Stimulated activated CD4-positive, alpha-beta T cell treated with anti-CD3 and anti-CD28 coated beads, Interleukin-4, amount 100 ng/mL, for 4 hours (primary cell): ENCODE results near the gene DAB1.

Source experiments
- DNase-seq, 2 experiments: peaks; one replicate each; pipeline ENCODE4 v3.0.0-alpha.2; 2020

Gene DAB1

DNA sequence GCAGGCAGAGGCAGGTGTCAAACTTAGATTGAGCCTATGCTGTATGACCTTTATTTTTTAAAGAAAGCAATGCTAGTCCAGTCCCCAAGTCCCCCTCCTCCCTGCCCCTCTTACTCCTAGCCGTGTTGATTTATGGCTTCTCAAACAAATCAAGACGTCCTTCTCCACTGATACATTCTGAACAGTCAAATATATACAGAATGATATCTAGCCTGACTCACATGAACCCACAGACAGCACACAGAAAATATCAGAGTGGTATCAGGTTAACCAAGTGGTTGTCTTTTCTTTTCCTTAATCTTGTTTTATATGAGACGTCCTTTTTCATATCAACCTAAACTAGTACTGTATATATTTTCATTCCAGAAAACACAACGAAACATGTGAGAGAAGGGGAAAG, 13.4 kb downstream of the DAB1 start:
- no peak for DNase-seq

DNA sequence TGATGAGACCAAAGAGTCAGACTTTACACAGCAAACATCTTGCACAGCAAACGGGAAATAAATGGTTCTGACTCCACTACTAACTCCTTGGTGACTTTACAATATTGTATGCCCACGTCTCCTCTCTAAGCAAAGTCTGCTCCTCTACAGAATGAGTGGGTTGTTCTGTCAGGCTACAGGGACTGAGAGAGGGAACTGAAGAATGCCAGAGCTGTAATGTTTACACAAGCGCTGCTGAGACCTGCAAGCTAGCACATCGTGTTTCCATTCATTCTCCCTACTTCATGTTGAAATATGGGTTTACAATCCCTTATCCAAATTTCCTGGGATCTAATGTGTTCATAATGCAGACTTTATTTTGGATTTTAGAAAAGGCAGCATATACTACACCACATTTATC, 15.9 kb downstream of the DAB1 start:
- no peak for DNase-seq

DNA sequence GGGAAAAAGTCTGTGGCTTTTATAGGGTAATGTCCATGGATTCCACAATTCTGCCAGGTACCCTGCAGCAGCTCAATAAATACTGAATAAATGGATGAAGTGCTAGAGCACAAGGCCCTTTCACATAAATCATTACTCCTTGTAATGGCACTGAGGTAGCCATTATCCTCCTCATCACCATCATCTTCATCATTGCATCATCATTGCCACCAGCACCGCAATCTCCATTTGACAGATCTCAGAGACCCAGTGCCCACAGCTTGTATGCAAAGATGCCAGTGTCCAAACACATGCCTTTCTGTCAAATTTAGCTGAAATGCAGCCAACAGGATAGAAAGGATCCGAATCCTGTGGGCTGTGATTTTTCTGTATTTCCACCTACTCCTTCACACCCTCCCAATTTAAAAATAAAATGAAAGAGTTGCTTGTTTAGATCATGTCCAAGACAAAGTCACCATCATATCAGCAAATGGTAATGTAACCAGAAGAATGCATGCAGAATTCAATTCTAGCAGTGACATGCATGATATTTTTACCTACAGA, 17.4 kb downstream of the DAB1 start:
- no peak for DNase-seq

DNA sequence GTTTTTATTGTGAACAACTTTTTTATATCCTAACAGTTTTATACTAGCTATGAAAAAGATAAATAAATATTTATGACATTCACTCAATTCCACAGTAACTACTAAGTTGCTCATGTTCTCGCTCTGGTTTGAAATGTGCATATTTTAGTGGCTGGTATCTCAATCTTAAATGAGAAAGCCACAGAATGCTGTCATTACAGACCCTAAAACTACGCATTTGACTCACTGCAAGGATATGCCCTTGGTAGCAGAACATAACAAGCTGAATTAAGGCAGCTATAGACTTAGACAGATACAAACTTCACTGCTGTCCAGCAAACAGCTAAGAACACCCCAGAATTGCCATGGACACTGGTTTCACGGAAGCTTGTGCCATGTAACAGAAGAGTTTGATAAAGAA, 19.0 kb downstream of the DAB1 start:
- no peak for DNase-seq

DNA sequence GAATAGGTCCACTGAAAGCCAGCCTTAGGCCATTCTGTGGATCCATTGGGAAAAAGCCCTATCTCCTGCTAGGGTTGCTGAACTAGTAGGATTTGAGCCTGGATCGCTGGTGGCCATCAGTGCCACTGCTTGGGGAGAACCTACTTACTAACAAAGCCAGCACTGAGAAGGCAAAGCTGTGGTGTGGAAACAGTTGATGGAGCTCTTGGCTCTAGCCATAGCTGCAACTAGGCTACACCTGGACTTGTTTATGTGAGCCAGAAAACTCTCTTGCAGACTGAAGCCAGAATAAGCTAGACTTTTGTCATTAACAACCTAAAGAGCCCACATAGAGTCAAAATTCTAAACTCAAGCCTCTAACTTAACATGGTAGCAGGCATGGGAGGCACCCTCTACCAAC, 20.7 kb downstream of the DAB1 start:
- DNase-seq, result no peak

DNA sequence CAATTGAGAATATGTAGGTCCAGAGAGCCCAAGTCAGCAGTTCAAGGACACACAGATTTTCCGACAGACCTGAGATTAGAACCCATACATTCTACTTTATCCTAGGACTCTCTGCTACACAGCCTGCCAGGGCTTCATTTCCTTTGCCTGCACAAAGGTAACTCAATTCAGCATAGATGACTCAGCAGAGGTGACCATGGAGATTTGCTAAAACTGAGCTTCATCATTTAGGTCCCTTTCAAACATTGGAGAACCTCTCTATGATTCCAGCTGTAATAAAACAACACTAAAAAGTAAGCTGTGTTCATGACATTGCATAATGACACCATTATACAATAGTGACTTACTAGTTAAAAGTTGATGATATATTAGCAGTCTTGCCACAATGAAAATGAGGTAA, 22.2 kb downstream of the DAB1 start:
- DNase-seq, result no peak

DNA sequence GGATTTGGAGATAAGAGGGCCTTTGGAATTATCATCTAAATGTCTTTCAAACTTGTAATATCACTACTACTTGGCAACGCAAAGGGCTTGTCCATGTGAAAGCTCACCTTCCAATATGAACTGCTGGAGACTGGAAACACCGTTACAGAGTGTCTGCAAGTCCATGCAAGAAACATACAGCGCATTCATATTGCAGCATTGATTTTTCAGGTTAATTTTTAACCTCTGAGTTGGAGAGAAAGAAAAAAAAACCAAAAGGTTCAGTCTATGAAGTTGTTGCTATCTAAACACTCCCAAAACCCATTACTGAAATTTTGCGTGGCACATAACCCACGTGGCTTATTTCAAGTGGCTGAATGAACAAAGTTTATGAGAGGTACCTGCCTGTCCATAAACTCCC, 23.8 kb downstream of the DAB1 start:
- DNase-seq, result no peak

DNA sequence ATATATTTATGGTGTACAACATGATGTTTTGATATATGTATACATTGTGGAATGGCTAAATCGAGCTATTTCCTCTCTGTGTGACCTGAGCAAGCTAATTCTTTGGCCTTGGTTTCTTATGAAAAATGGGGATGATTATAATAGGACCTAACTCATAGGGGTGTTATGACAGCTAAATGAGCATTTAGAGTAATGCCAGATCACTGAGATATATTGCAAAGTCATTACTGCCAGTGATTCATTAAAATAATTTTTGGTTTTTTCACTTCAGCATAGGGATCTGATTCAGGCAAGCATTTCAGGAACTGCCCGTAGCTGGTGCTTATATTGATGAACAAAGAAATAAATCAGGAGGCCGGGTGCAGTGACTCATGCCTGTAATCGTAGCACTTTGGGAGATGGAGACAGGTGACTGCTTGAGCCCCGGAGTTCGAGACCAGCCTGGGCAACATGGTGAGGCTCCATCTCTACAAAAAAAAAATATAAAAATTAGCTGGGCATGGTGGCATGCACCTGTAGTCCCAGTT, 30.7 kb downstream of the DAB1 start:
- no peak for DNase-seq

DNA sequence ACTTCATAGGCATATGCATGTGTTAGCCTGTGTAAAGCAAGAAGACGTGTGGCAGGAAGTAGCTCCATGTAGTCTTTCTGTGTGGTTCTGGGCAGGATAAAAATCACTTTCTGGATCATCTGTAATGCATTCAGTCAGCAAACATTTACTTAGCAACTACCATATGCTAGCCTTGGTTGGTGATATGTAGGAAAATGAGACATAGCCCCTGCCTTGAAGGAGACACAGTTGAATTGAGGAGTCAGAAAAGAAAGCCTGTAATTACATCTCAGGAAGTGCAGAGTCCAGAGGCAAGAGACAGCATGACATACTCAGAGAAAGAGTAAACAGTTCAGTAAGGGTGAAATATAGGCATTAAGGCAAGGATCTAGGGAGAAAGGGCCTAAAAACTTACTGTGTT, 38.5 kb downstream of the DAB1 start:
- DNase-seq, result no peak

DNA sequence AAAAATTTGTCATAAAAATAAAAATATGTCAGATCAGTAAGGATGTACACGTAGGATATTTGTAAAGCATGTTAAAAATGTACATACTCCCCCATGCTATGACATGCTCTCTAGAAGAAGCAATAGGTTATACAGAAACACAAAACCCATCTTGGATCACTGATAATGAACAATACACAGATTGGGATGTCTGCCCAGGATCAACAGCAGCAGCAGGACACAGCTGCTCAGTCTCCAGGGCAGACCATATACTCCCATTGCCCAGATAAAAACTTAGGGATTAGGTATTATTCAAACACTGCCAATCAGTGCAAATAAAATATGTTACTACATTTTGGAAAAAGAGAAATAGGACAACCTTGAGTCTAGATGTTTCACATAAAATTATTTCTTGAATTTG, 39.0 kb downstream of the DAB1 start:
- DNase-seq, result no peak

DNA sequence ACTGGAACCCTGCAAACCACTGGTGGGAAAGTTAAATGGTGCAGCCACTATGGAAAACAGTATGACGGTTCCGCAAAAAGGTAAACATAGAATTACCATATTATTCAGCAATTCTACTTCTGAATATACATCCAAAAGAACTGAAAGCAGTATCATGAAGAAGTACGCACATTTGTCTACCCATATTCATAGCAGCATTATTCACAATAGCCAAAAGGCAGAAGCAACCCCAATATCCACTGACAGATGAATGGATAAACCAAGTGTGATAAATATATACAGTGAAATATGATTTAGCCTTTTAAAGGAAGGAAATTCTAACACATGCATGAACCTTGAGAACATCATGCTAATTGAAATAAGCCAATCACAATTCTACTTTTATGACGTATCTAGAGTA, 39.6 kb downstream of the DAB1 start:
- no peak for DNase-seq

DNA sequence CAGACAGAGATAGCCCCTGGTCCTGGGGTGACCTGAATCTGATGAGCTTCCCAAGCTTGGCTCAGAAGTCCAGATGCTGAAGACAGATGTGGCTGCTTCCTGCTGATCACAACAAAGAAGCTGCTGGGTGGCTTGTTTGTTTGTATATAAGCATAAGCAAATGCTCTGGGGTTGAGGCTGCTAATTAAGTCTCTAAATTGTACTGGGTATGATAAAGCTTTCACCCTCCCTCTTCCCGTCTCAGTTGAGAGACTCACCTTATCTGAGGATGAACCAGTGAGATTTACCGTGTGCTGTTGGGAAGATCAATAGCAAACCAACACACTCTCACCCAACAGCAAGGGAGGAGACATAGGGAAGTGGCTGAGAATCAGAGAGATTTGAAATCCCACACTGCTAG, 42.0 kb downstream of the DAB1 start:
- DNase-seq, result no peak

DNA sequence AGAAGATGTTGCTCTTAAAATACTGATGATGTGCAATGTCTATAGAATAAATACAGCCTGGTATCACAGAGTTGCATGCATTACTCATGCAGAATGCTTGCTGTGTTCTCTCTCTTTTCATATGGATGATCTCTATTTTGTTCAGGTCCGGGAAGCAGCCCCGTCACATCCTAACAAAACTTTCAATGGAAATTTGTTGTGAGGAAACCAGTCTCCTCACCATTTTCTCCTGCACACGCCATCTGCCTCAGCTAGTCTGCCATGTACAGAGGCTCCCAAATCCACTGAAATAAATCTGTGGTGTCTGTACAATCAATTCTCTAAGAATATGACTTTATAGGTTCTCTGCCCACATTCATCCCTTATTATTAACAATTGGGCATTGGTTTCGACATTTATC, 42.4 kb downstream of the DAB1 start:
- no peak for DNase-seq

DNA sequence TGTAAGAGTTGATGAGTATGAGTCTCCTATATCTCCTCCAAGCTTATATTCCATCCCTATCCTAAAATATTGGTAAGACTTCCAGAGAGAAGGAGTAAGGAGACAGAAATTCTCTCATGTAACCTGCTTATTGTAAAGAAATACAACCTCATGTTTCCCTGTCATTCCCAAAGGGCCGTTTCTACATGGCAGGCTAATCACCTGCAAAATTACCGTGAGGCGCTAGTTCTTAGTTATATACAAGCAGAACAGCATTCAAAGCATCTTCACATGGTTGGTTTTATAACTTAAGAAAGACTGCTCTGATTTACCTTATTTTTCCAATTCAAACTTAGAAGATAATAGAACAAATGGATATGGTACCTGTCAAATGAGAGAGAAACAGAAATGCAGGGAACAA, 42.9 kb downstream of the DAB1 start:
- DNase-seq, result no peak

DNA sequence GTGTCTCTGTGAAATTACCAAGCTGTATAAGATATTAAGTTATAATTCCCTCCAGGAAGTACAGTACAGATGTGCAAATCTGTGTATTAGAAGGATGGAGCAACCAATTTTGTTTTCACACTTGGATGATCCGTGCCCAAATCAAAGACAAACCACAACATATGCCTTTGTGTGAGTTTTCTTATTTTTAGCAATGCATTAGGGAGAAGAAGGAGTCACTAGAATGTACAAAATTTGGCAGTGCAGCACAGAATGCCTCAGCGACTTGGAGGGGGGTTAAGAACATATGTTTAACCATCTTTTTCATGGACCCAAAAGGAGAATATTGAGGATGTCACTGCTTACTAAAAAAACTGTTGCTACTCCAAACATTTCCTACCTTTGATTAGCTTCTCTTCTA, 45.3 kb downstream of the DAB1 start:
- DNase-seq, result no peak

DNA sequence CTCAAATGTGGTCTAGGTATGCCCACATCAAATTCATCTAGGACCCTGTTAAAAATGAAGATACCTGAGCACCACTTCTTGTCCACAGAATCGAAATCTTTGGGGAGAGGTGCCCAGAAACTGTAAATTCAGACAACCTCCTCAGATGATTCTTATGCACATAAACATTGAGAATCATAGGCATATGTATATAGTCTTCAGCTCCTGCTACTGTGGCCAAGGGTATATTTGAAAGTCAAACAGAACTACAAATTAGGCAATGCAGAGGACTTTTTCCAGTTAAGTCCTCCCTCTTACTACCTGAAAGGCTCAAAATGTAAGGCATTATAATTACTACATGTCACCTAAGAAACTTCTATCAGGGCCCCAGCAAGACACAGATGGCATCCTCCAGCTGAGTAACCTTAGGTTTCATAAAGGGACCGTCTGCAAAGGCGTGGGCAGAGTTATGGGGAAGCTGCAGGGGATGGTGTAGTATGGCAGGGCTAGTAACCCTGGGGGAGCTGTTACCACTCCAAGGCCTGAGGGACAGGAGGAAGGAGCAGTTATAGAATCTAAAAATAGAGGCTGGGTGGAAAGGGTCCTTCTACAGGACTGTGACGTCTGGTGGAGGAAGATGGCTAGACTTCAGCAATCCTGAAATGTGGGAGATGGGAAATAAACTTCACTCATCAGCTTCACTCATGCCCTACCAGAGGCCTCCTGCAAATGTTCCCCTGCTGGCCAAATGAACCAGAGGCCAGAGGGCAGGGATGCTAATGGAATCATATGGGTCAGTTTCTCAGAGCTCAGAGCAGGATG, 46.3 kb downstream of the DAB1 start:
- no peak for DNase-seq

DNA sequence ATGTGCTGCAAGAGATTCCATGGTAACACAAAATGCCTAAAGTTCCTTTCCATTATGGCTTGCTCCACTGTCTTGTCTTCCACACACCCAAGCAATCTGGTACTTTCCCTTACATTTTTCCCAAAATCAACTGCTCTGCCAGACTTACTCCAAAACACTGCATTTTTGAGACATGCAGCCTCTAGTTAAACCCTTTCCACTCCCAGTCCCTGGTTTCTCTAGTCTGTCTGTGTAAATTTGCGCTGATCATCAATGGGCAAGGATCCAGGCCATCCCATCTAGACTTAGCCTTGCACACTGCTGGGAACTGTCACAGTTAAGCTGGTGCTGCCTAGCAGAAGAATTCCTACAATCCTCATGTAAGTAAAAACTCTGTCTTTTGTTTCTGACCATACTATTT, 47.8 kb downstream of the DAB1 start:
- DNase-seq, result no peak

DNA sequence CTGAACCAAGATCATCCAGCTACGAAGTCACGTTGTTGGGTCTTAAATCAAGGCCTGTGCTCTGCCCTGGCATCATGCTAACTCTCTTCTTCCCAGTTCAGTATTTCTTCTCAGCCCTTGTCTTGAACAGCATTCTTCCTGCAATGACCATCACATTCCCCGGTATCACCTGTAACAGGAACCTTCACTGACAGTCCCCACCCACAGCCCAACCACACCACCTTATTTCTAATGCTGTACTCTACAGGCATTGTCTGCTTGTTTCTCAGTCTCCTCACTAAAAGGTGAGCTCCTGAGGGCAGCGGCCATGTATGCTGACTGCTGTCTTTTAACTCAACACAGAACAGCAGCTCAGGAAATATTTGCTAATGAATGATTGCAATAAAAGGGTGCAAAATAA, 54.0 kb downstream of the DAB1 start:
- no peak for DNase-seq

DNA sequence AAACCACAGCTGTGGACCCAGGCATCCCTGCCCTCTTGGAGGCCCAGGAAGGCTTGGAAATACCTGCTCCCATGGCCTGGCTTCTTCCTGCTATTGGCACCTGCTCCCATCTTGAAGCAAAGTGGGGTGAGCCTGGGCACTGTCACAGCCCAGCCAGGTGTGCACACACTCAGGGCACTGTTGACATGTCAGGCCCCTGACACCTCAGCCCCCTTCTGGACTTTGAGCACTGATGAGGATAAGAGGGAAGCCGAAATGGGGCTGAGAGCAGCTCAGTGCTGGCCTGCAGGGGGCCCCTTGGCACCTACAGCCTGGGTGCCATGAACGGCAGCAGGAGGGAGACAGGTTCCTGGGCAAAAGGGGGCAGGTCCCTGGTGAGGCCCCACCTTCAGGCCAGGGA, 55.9 kb downstream of the DAB1 start:
- DNase-seq, result no peak

DNA sequence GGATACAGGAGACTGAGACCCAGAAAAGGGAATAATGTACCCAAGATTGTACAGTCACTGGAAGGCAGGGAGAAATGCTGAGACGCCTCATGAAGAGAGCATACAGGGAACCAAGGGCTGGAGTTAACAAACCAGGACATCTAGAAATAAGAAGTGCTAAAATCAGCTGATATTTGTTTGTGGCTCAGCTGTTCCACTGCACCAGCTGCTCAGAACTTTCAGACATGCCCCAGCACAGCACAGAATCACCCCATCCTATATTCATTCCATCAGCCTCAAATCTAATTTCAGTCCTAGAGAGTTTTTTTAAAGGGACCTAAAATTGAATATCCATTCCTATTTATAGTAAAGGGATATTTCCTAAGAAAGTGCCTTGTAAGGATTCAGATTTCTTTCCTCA, 60.2 kb downstream of the DAB1 start:
- no peak for DNase-seq

DNA sequence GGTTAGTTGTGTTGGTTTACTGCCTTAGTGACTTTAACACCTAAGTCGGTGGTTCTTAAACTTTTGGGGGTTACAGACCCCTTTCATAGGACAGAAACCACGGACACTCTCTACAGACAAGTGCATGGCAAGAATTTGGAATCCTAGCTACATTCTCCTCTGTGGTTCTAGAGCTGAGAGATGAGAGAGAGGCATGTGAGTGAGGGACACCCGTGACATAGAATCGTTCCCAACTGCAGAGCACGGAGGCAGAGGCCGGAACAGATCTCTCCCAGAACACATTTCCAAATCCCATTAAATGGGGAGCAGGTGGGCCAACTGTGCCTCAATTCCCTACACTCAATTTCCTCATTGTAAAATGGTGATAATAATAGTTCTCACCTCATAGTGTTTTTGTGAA, 60.7 kb downstream of the DAB1 start:
- DNase-seq, result no peak

DNA sequence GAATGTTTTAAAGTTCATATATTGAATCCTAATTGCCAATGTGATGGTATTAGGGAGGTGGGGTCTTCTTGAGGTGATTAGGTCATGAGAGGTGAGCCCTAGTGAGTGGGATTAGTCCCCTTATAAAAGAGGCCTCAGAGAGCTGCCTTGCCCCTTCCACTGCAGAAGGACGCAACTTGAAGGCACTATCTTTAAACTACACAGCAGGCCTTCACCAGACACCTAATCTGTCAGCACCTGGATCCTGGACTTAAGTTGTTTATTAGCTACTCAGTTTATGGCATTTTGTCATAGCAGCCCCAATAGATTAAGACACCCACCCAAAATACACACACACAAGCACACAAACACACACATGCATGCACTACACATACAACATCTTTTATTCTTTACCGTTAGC, 61.4 kb downstream of the DAB1 start:
- no peak for DNase-seq

DNA sequence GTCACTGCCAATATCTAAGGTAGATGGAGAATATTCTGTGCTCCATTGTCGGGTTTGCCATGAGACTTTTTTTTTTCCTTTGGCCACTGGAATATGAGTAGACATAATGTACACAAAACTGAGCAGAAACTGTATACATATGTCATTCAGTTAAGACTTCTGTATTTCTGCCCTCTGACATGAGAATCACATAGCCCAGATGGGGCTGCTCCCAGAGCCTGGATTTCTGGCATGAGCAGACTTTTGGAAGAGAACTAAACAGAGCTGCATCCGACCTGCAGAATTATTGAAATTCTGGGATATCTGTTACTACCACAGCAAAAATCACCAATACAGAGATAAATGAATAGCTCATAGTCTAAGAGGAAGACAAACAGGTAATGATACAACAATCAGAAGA, 62.3 kb downstream of the DAB1 start:
- no peak for DNase-seq

DNA sequence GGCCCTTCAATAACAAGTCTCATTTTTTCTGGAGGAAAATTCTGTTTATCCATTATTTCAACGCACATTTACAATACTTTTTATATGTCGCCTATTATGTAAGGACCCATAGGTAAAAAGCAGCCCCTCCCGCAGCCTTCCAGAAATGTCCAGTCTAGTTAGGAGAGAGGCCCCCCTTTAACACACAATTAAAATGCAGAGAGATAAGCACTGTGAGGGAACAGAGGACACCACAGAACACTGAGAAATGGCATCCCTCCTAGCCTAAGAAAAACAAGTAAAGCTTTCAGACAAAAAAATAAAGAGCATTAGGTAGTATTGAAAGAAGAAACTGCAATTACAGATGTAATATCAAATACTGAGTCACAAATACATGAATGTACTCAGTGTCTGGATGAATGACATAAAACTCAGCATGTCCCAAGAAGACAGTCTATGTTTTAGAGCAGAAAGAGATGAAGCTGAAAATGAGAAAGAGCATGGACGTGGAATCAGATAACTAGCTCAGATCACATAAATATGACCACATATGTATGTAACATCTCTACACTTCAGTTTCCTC, 62.9 kb downstream of the DAB1 start:
- no peak for DNase-seq

DNA sequence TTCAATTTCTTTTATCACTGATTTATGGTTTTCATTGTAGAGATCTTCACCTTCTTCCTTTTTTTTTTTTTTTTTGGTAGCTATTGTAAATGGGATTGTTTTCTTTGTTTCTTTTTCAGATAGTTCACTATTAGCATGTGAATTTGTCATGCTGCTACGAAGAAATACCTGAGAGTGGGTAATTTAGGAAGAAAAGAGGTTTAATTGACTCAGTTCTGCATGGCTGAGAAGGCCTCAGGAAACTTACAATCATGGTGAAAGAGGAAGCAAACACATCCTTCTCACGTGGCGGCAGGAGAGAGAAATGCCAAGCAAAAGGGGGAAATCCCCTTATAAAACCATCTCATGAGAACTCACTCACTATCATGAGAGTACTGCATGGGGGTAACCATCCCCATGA, 66.4 kb downstream of the DAB1 start:
- DNase-seq, result no peak
